Kidney tubule cell (primary cell): ENCODE measurements around the gene PKP1.
A peak's percentile ranks its signal among the peaks of the same experiment; 100 is the strongest.

ENCODE experiments used
- DNase-seq: peaks from one replicate; pipeline ENCODE4 v3.0.0-alpha.2; 2018; ENCODE audit warnings: low spot score

The PKP1 gene

GRCh38 chr1:201260236-201260590, 23.1 kb upstream of the PKP1 start:
- no peak for DNase-seq

- DNase-seq = no peak
Measured at GRCh38 chr1:201260648-201261311, 22.5 kb upstream of the PKP1 start.

- peak; percentile 83 for DNase-seq
Measured at GRCh38 chr1:201261771-201262547, 21.3 kb upstream of the PKP1 start.

- no peak for DNase-seq
Measured at GRCh38 chr1:201262963-201263608, 20.2 kb upstream of the PKP1 start.

GRCh38 chr1:201264072-201264471, 19.2 kb upstream of the PKP1 start:
- DNase-seq = no peak

- no peak for DNase-seq
Measured at GRCh38 chr1:201264554-201264953, 18.8 kb upstream of the PKP1 start.

- DNase-seq = no peak
Measured at GRCh38 chr1:201265756-201266155, 17.6 kb upstream of the PKP1 start.

- no peak for DNase-seq
Measured at GRCh38 chr1:201266276-201266675, 17.0 kb upstream of the PKP1 start.

- DNase-seq = peak; percentile 94
Measured at GRCh38 chr1:201266774-201267173, 16.5 kb upstream of the PKP1 start.

- DNase-seq = peak; percentile 96
Measured at GRCh38 chr1:201267481-201268229, 15.7 kb upstream of the PKP1 start.

GRCh38 chr1:201268604-201269151, 14.6 kb upstream of the PKP1 start:
- DNase-seq = peak; percentile 89

GRCh38 chr1:201269281-201269680, 14.0 kb upstream of the PKP1 start:
- no peak for DNase-seq

GRCh38 chr1:201269900-201270410, 13.4 kb upstream of the PKP1 start:
- DNase-seq = no peak

GRCh38 chr1:201270616-201271390, 12.5 kb upstream of the PKP1 start:
- DNase-seq = no peak

- DNase-seq = peak; percentile 62
Measured at GRCh38 chr1:201272799-201273198, 10.5 kb upstream of the PKP1 start.

GRCh38 chr1:201274616-201275252, 8.6 kb upstream of the PKP1 start:
- peak; percentile 47 for DNase-seq

GRCh38 chr1:201275253-201275666, 8.0 kb upstream of the PKP1 start:
- peak; percentile 94 for DNase-seq

GRCh38 chr1:201276891-201277290, 6.4 kb upstream of the PKP1 start:
- DNase-seq = no peak

- DNase-seq = peak; percentile 41
Measured at GRCh38 chr1:201277441-201277840, 5.9 kb upstream of the PKP1 start.

- DNase-seq = no peak
Measured at GRCh38 chr1:201279313-201279712, 4.0 kb upstream of the PKP1 start.

GRCh38 chr1:201280884-201281283, 2.4 kb upstream of the PKP1 start:
- no peak for DNase-seq
